Measurements from ENCODE around the gene FTO.

- TF ChIP-seq, protein P1, sequence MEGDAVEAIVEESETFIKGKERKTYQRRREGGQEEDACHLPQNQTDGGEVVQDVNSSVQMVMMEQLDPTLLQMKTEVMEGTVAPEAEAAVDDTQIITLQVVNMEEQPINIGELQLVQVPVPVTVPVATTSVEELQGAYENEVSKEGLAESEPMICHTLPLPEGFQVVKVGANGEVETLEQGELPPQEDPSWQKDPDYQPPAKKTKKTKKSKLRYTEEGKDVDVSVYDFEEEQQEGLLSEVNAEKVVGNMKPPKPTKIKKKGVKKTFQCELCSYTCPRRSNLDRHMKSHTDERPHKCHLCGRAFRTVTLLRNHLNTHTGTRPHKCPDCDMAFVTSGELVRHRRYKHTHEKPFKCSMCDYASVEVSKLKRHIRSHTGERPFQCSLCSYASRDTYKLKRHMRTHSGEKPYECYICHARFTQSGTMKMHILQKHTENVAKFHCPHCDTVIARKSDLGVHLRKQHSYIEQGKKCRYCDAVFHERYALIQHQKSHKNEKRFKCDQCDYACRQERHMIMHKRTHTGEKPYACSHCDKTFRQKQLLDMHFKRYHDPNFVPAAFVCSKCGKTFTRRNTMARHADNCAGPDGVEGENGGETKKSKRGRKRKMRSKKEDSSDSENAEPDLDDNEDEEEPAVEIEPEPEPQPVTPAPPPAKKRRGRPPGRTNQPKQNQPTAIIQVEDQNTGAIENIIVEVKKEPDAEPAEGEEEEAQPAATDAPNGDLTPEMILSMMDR (IDR thresholded peaks at IDR 0.05): no peak
- TF ChIP-seq, protein P2, sequence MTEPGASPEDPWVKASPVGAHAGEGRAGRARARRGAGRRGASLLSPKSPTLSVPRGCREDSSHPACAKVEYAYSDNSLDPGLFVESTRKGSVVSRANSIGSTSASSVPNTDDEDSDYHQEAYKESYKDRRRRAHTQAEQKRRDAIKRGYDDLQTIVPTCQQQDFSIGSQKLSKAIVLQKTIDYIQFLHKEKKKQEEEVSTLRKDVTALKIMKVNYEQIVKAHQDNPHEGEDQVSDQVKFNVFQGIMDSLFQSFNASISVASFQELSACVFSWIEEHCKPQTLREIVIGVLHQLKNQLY (CRISPR knock-in tag; IDR thresholded peaks at IDR 0.05): no peak
- no peak for TF ChIP-seq GABPB1 (CRISPR knock-in tag; IDR thresholded peaks at IDR 0.05)
- no peak for TF ChIP-seq NR3C1 (CRISPR knock-in tag; conservative IDR thresholded peaks at IDR 0.05; ENCODE audit: low read depth)
- TF ChIP-seq JUN (CRISPR knock-in tag; IDR thresholded peaks at IDR 0.05): no peak
- no peak for TF ChIP-seq SOX15 (CRISPR knock-in tag; IDR thresholded peaks at IDR 0.05)
- TF ChIP-seq KAT7 (CRISPR knock-in tag; IDR thresholded peaks at IDR 0.05; ENCODE audit: borderline replicate concordance): no peak
- no peak for TF ChIP-seq STAT6 (CRISPR knock-in tag; conservative IDR thresholded peaks at IDR 0.05; ENCODE audit: low read depth)
- TF ChIP-seq, protein P3, sequence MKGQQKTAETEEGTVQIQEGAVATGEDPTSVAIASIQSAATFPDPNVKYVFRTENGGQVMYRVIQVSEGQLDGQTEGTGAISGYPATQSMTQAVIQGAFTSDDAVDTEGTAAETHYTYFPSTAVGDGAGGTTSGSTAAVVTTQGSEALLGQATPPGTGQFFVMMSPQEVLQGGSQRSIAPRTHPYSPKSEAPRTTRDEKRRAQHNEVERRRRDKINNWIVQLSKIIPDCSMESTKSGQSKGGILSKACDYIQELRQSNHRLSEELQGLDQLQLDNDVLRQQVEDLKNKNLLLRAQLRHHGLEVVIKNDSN (CRISPR knock-in tag; IDR thresholded peaks at IDR 0.05): no peak
- TF ChIP-seq, protein P4, sequence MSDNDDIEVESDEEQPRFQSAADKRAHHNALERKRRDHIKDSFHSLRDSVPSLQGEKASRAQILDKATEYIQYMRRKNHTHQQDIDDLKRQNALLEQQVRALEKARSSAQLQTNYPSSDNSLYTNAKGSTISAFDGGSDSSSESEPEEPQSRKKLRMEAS (CRISPR knock-in tag; IDR thresholded peaks at IDR 0.05): no peak
- TF ChIP-seq E2F5 (CRISPR knock-in tag; IDR thresholded peaks at IDR 0.05): no peak
Observed at GRCh38 chr16:54199487-54200160, 495.7 kb downstream of the FTO start.
